Upper lobe of left lung (tissue), 4 donors: ENCODE data around the gene EI24.

ENCODE experiments used
- POLR2AphosphoS5 ChIP-seq, 2 donors: sonication (generic); formaldehyde crosslinking; IDR thresholded peaks; one replicate each; pipeline ENCODE4 v1.5.1; 2017; ENCODE audit warnings: antibody characterized with exemption in 2 of 2
- TF ChIP-seq, protein P1 (sequence below), 6 experiments: fragments of 450-650 bp in 4 of 6; fragments of 200-600 bp in 2 of 6; sonication (generic) in 2 of 6; IDR thresholded peaks; one replicate each; pipeline ENCODE4 v1.5.1; 2016 to 2019; ENCODE audit warnings: antibody characterized with exemption in 6 of 6

DNA sequence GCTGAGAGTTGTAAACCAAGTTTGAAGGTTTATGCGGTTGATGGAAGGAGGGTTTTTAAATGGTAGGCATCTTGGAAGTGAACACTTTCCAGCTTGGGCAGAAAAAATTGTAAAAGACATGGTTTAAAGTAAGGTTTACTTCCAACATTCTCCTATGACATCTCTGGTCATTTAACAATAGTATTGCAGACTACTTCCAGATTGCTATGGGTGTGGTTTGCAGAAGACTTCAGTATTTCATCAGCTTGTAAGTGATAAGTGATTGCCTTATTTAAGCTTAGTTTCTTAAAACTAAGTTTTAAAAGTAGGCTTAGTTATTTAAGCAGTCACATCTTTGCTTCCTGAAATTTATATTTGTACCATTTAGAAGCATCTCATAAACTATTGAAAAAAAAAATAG, 16.2 kb downstream of the EI24 start:
- TF ChIP-seq, protein P1, sequence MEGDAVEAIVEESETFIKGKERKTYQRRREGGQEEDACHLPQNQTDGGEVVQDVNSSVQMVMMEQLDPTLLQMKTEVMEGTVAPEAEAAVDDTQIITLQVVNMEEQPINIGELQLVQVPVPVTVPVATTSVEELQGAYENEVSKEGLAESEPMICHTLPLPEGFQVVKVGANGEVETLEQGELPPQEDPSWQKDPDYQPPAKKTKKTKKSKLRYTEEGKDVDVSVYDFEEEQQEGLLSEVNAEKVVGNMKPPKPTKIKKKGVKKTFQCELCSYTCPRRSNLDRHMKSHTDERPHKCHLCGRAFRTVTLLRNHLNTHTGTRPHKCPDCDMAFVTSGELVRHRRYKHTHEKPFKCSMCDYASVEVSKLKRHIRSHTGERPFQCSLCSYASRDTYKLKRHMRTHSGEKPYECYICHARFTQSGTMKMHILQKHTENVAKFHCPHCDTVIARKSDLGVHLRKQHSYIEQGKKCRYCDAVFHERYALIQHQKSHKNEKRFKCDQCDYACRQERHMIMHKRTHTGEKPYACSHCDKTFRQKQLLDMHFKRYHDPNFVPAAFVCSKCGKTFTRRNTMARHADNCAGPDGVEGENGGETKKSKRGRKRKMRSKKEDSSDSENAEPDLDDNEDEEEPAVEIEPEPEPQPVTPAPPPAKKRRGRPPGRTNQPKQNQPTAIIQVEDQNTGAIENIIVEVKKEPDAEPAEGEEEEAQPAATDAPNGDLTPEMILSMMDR (IDR thresholded peaks at IDR 0.05), result no peak
- TF ChIP-seq POLR2AphosphoS5 (IDR thresholded peaks at IDR 0.05), result no peak
